ENCODE data around the gene PTCHD4. TPM values are rescaled to one million over a fixed set of nuclear protein-coding genes. Genes with fewer than 3 reads are reported as not detected.

PTCHD4 gene
- total RNA-seq, 1 experiment from 2014 or later: 0.96 TPM

GRCh38 chr6:48150701-48151100 lies 39.7 kb upstream of the PTCHD4 start:
- Mint-ChIP-seq H3K27ac (no peak overlapping the region), H3K9me3 (peaks cover 38 to 40% of the 10 kb centered on the region in 2 experiments), H3K27me3 (ENCODE audit: low read depth) (peaks cover 2% of the 10 kb centered on the region; the same call in 1 of the 2 replicates), H3K4me3 (no peak overlapping the region), H3K4me1 (peaks cover 0 to 5% of the 10 kb centered on the region in 2 experiments; a peak in 1 of 4 replicates), H3K36me3 (ENCODE audit: insufficient read depth in 1 of 3, low read depth in 3 of 3) (peaks cover 6 to 43% (median 28%) of the 10 kb centered on the region in 3 experiments; a peak in 6 of 7 replicates)
- H3K23ac ChIP-seq (ENCODE audit: insufficient read length, low read depth, low read length): no peak overlapping the region
- no peaks in the 10 kb centered on the region for H3K9me3 ChIP-seq (ENCODE audit: control insufficient read depth, low read depth, low read length)
- H3K27ac ChIP-seq (ENCODE audit: insufficient read length, low read depth, low read length): no peak overlapping the region
- WGBS (ENCODE audit: extremely low coverage, insufficient read length, low lambda C conversion rate): no CpG with 5 or more reads among the region's 2 CpGs
- no peaks in the 10 kb centered on the region for H3K4me1 ChIP-seq (ENCODE audit: insufficient read depth, low read length)
- H4K20me1 ChIP-seq (ENCODE audit: control insufficient read depth, insufficient read depth, insufficient read length): no peaks in the 10 kb centered on the region
- H2BK120ac ChIP-seq (ENCODE audit: low read depth, low read length, poor library complexity, severe bottlenecking): no peak overlapping the region
- H2AK5ac ChIP-seq (ENCODE audit: insufficient read length, low read length): no peak overlapping the region
- H2AFZ ChIP-seq (ENCODE audit: low read length): no peak overlapping the region
- no peak for DNase-seq
- H3K79me1 ChIP-seq (ENCODE audit: insufficient read depth, low read depth, low read length, poor library complexity, severe bottlenecking): no peaks in the 10 kb centered on the region
- H3K4me2 ChIP-seq (ENCODE audit: insufficient read depth, insufficient read length, low read length): no peak overlapping the region
- no peak overlapping the region for H4K91ac ChIP-seq (ENCODE audit: insufficient read length, low read depth, low read length)
- no peaks in the 10 kb centered on the region for H3K23me2 ChIP-seq (ENCODE audit: insufficient read length, low read depth, low read length, poor library complexity, severe bottlenecking)
- H3K18ac ChIP-seq (ENCODE audit: insufficient read length, low read depth, low read length): no peak overlapping the region
- H3K14ac ChIP-seq (ENCODE audit: insufficient read depth, low read length): no peak overlapping the region
- no peak overlapping the region for H2BK20ac ChIP-seq (ENCODE audit: low read depth, low read length, poor library complexity, severe bottlenecking)
- H4K5ac ChIP-seq (ENCODE audit: insufficient read length, low read depth, low read length): no peak overlapping the region
- H2BK12ac ChIP-seq (ENCODE audit: insufficient read length, low read depth, low read length): no peak overlapping the region
- no peak overlapping the region for H4K8ac ChIP-seq (replicated peaks; ENCODE audit: insufficient read length, low read depth, low read length)
- no peaks in the 10 kb centered on the region for H3K79me2 ChIP-seq (ENCODE audit: insufficient read depth, low read length)
- H3K4ac ChIP-seq (ENCODE audit: low read depth, low read length): no peak overlapping the region
- no peaks in the 10 kb centered on the region for H3K27me3 ChIP-seq (ENCODE audit: insufficient read depth, low read length)
- no peak overlapping the region for H2BK15ac ChIP-seq (ENCODE audit: low read depth, low read length)
- H3K56ac ChIP-seq (ENCODE audit: insufficient read length, low read depth, low read length): no peak overlapping the region
- no peak overlapping the region for H3K9ac ChIP-seq (ENCODE audit: extremely low read depth, insufficient read length, low read length)
- no peak overlapping the region for H2BK5ac ChIP-seq (ENCODE audit: insufficient read length, low read length)
- TF ChIP-seq CTCF (conservative IDR thresholded peaks at IDR 0.05): no peak
- H3T11ph ChIP-seq (ENCODE audit: low read length): no peak overlapping the region
